Measurements from ENCODE around the gene RTL1. TPM values are rescaled to one million over a fixed set of nuclear protein-coding genes. Genes with fewer than 3 reads are reported as not detected.

Gene RTL1
- total RNA-seq, 1 donor from 2014 or later = not detected

- DNase-seq (ENCODE audit: low read depth in 2 of 2) = no peak
These were observed 36.6 kb downstream of the RTL1 start for GRCh38 chr14:100866666-100867630.

GRCh38 chr14:100865682-100866591 is 37.6 kb downstream of the RTL1 start:
- DNase-seq (ENCODE audit: low read depth in 2 of 2) = no peak

GRCh38 chr14:100864960-100865681 is 38.4 kb downstream of the RTL1 start:
- DNase-seq (ENCODE audit: low read depth in 2 of 2) = no peak

GRCh38 chr14:100864206-100864605 is 39.3 kb downstream of the RTL1 start:
- no peak for DNase-seq (ENCODE audit: low read depth in 2 of 2)

- no peak for DNase-seq (ENCODE audit: low read depth in 2 of 2)
These were observed 40.7 kb downstream of the RTL1 start for GRCh38 chr14:100862793-100863192.

- no peak for DNase-seq (ENCODE audit: low read depth in 2 of 2)
These were observed 41.2 kb downstream of the RTL1 start for GRCh38 chr14:100862277-100862676.

GRCh38 chr14:100861937-100862247 is 41.6 kb downstream of the RTL1 start:
- DNase-seq (ENCODE audit: low read depth in 2 of 2) = no peak

- no peak for DNase-seq (ENCODE audit: low read depth in 2 of 2)
These were observed 42.2 kb downstream of the RTL1 start for GRCh38 chr14:100861188-100861936.

GRCh38 chr14:100860556-100861187 is 42.9 kb downstream of the RTL1 start:
- DNase-seq (ENCODE audit: low read depth in 2 of 2) = no peak

GRCh38 chr14:100859781-100860180 is 43.7 kb downstream of the RTL1 start:
- DNase-seq (ENCODE audit: low read depth in 2 of 2) = no peak

- DNase-seq (ENCODE audit: low read depth in 2 of 2) = no peak
These were observed 44.7 kb downstream of the RTL1 start for GRCh38 chr14:100858838-100859220.

- no peak for DNase-seq (ENCODE audit: low read depth in 2 of 2)
These were observed 45.3 kb downstream of the RTL1 start for GRCh38 chr14:100857923-100858837.

- DNase-seq (ENCODE audit: low read depth in 2 of 2) = no peak
These were observed 46.1 kb downstream of the RTL1 start for GRCh38 chr14:100857233-100857922.

GRCh38 chr14:100856056-100856950 is 47.2 kb downstream of the RTL1 start:
- DNase-seq (ENCODE audit: low read depth in 2 of 2) = no peak

- no peak for DNase-seq (ENCODE audit: low read depth in 2 of 2)
These were observed 48.1 kb downstream of the RTL1 start for GRCh38 chr14:100855256-100855930.

- DNase-seq (ENCODE audit: low read depth in 2 of 2) = no peak
These were observed 49.1 kb downstream of the RTL1 start for GRCh38 chr14:100854435-100854834.

GRCh38 chr14:100851946-100852620 is 51.4 kb downstream of the RTL1 start:
- DNase-seq (ENCODE audit: low read depth in 2 of 2) = no peak
